GM19099 (cell line): ENCODE results near the gene RBM18.

ENCODE experiments used
- POLR2A ChIP-seq: IDR thresholded peaks from 3 replicates; pipeline ENCODE4 v1.6.1; 2011; ENCODE audit warnings: low read depth; ENCODE audit not compliant: insufficient read length; ENCODE audit errors: extremely low read depth

Gene RBM18

DNA sequence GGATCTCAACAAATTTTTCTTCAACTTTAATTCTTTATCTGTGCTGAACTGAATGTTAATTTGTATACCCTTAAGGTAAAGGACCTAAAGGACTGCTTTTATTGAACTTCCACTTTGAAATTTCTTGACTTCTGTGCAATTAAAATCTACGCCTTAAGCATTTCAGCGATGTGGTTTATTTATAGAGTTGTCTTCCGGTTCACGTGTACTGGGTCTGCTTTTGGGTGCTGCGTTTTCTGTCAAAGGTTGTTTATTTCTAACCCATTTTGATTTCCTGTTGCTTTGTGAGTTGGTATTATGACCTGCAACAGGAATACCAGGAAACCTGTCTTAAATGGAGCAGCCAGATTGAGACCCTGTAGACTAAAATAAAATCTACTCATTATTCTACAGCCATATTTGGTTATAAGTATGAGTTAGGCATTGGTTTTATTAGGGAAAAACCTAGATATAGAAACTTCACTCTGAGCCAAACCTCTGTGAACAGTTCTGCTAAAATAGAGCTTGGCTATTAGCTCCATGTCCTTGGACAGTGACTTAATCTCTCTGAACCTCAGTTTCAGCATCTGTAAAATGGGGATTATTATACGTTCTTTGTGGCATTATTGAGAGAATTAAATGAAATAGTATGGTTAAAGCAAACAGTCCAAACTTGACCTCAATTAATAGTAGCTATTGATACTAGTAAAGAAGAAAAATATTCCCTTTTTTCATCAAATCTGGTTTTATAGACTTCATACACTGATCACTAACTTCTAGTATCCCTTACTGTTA is 3.6 kb upstream of the RBM18 start:
- TF ChIP-seq POLR2A, result no peak

DNA sequence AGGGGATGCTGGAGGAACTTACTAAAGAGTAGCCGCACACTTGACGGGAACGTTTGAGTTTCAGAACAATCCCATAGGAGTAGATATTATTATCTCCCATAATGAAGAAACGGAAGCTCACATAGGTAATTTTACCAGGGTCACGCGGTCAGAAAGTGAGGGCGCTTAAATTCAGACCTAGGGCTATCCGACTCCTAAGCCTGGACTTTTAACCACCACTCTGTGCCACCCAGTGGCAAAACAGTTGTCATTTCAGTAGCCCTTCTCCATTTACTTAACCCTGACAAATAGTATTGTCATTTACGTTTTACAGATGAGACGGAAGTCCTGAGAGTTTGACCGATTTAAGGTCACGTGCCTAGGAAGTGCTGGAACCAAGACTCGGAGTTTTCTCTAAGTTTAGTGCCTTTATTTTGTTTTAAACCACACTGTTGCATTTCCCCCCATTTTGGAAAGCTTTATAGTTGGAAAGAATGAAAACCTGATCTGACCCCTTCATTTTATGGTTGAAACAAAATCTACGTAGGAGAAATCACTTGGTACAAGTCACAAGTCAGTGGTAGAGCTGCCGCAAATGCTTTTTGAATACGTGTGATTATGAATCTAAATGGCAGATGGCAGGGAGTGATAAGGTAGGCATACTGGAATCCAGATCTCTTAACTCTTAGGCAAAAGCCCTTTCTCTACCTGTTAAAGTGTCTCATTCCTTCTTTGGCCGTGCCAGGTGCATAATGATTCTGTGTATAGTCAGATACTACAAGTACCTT is 692 bp upstream of the RBM18 start:
- no peak for TF ChIP-seq POLR2A

DNA sequence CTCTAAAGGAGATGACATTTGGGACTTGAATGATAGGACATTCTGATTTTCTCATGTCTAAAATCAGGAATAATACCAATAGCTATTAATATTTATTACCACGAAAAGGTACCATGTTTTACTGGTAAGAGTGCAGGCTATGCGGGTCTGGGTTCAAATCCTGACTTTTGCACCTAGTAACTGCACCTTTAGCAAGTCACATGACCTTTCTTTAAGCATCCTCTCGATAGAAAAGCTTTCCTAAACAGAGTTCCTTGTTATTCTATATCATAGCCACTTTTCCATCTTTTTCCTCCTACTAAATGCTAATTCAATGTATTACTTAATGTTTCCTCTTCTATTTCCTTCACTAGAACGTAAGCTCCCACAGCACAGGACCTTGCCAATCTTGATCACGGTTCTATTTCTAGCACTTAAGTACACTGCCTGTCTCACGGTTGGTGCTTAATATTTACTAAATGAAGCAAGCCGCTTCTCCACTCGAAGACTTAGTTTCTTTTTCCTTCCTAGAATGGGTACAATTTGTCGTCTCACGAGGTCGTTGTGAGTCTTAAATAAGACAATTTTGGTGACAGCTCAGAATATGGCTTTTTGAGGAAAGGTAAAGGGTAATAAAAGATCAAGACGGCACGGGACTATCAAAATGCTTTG is 816 bp downstream of the RBM18 start:
- TF ChIP-seq POLR2A, result no peak

DNA sequence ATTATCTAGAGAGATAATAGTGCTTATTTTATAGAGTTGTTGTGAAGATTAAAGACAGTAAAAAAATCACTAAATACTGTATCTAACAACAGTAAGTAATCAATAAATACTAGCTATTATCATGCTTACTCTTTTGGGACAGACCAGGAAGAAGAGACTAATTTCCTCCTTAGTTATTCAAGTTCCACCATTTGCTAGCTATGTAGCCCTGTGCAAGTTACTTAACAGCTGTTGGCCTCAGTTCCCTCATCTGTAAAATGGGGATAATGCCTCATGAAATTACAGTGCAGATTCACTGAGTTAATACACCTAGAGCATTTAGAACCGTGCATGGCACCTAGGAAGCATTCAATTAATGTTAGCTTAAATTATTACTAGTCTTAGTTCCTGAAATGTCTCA is 2.6 kb downstream of the RBM18 start:
- TF ChIP-seq POLR2A, result no peak

DNA sequence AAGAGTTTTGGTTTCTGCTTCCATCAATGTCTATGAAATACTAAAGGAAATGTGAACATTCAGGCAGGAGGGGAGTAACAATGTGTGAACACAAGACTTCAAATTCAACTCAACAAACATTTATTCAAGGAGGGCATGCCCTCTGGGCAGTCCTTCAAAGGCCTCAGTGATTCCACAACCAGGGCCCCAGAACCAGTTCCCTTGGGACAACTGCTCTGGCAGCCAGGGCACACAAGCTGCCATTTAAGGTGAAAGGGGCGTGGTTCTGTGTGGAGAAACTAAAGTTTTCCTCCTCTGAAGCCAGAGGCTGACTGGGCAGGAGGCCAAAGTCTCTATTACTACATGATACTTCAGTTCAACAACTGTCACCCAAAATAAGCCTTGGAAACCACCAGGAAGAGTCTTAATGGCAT is 3.2 kb downstream of the RBM18 start:
- TF ChIP-seq POLR2A, result no peak

DNA sequence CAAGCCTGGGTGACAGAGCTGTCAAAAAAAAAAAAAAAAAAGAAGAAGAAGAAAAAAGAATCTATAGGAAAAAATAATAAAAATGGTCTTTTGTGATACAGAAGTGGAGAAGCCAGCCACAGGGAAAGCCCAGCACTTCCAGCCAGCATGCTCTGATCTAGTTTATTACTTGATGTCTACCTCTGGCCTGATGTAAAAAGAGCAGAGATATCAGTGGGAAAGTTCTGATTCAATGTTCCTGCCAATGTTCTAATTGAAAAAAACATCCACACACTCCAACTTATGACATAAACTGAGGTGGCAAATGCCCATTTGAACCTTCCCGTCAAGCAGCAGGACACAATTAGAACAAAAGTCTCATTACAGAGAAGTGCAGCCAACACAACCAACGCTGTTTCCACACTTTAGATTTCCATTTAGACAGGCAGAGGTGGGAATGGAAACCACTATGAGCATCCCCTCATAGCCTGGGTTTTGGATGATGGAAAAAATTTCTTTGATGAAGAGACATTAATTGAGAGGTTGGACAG is 5.7 kb downstream of the RBM18 start:
- no peak for TF ChIP-seq POLR2A

DNA sequence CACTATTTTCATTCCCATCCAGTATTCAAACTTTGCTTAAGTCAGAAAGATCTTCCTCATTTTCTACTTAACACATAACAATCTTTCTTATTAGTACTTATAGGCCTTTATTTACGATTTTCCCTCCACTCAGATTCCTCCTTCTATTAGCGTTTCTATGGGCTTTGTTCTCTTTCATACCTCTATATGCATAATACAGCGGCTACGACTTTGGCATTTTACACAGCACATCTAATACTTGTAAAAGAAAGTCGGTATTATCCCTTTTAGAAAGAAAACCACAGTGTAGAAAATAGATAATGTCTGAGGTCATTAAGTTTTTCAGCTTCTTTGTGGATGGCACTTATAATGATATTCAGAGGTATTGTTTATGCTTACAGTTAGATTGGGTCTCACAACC is 8.4 kb downstream of the RBM18 start:
- no peak for TF ChIP-seq POLR2A

DNA sequence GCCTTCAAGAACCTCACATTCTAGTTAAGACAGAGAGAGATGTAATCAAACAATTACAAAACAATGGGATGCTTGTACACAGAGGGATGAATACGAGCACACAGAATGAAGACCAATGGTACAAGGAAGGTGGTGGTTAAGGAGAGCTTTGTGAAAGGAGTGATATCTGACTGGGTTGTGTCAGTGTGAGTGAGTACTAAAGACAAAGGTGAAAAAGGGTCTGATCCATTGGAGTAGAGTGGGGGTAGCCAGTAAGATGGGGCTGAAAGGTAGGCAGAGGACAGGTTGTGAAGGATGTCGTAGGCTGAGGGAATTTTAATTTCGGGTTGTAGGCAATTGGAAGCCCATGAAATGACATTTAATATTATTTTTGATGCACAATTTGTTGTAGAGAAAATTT is 9.9 kb downstream of the RBM18 start:
- TF ChIP-seq POLR2A, result no peak

DNA sequence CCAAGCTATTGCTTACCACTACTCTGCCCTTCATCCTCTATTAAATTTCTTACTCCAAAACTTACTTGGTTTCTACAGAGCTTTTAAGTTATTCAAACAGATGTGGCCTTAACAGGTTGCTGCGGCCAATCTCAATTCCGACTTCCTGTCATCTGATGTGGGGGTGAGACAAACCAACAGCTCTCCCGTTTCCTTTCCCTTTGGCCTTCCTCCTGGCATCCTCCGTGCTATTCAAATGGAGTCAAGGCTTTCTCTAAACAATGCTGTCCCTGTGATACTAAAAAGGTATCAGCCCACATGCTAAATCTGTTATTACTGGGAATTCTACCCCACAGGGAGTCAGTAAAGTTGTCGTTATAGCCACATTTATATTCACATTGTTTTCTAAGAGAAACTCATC is 11.8 kb downstream of the RBM18 start:
- no peak for TF ChIP-seq POLR2A

DNA sequence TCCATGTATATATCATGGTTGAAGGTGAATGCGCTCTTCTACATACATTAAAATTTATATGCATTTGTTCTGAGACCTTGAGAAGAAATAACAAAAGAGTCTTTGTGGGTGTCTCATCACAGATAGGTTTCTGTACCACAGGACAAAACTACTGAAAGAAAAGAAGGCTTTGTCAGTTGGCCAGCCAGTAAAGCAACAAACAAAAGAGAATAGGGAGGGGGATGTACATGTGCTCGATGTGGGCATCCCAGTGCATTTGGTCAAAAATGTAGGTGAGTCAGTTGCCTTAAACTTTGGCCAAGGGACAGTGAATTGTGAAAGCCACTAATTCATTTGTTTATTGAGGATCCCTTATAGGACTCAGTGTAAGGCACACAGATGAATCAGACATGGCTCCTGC is 13.3 kb downstream of the RBM18 start:
- TF ChIP-seq POLR2A, result no peak

DNA sequence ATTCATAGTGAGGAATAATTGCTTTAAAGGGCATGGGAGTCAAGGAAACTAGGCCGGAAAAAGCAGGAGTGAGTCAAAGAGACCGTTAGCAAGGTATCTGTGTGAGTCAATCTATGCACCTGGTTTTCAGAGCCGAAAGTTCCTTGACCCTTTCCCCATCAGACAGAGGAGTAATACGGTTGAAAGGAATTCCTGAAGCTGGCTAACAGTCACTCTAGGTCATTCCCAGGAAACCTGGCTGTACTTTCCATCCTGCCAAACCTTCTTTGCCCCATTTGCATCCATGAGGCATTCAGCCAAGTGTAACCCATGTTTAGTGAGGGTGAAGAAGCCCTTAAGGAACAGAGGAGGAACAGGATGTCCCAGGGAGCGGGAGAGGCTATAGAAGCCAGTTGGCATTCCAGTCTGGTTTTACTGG is 16.2 kb downstream of the RBM18 start:
- no peak for TF ChIP-seq POLR2A

DNA sequence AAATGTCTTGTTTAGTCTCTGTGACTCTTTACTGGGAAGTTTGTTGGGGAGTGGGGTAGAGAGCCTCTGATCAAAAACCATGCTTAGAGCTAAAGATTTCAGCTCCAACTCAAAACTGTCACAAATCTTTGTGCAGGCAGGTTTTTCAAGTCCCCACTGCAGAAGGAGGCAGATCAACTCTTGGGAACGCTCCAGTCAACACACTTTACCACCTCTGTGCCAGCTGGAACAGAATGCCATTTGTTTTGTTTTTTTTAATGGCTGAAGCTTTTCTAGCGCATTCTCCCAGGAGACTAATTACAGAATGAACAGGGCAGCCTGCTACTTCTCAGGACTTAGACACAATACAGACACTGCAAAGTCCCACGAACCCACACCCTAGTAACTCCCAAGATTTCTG is 18.0 kb downstream of the RBM18 start:
- TF ChIP-seq POLR2A, result no peak

DNA sequence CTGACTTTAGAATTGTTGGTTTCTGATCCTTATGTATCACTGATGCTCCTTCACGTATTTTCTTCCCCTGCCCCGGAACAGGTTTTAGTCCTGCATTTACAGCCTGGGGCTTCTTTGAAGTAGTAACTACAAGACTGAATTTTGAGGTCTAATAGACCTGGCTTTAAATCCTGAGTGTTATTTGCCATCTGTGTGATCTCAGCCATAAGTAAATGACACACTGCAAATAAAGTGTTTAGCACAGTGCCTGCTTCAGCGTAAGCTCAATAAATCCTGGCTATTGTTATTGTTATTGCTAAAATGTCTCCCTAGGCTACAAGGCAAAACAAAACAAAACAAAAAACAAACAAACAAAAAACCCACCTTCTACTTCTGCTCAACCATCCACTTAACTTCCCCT is 20.3 kb downstream of the RBM18 start:
- no peak for TF ChIP-seq POLR2A

DNA sequence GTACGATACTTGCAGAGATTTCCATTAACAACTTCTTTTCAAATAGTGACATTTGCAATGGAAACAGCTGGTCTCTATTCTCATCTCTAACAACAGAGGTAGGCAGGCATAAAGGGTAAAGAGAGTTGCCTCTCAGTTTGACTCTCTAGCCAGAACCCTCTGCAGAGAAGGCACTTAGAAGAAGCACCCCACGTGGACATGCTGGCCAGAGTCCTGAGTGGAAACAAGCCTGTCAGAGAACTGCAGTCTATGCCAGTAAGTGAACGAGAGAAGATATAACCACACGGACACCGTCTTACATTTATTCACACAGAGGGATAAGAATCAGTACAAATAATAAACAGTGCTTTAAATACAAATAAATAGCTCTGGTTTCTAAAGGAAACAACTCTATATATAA is 24.9 kb downstream of the RBM18 start:
- TF ChIP-seq POLR2A, result no peak

DNA sequence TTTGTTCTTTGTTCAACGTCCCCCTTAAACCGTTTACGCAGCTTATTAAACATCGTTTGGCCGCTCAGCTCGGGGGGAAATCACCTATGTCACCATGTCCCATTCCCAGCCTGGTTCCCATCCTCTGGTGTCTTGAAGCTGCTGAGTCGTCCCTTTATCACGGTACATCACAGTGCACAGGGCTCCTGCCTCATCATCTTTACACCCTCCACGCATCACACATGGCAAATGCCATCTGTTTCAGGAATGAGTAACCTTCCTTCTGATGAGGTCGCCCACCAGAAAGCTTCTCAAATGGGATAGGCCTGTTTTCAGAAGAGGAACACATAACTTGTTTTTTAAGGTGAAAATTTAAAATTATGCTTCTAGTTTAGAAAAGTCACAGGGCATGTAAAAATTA is 28.0 kb downstream of the RBM18 start:
- no peak for TF ChIP-seq POLR2A
